Gastrocnemius medialis (tissue), 4 donors: ENCODE measurements around the gene ATP10A. TPM values are rescaled to one million over a fixed set of nuclear protein-coding genes. Genes with fewer than 3 reads are reported as not detected.
A peak's percentile ranks its signal among the peaks of the same experiment; 100 is the strongest.

ENCODE experiments used
- ATAC-seq, 2 donors: fragments of 150-250 bp; one replicate each; pipeline ENCODE4 v1.9.1; 2016
- DNase-seq, 2 donors: peaks; one replicate each; pipeline ENCODE4 v3.0.0-alpha.2; 2019
- H3K27ac ChIP-seq, 4 donors: fragments of 200-600 bp; sonication (generic); 1 replicate in 1 of 4; 2 replicates in 3 of 4; pipeline ENCODE4 v1.5.1; 2016 to 2018; ENCODE audit warnings: mild to moderate bottlenecking in 2 of 4, moderate library complexity in 1 of 4
- H3K27me3 ChIP-seq, 3 donors: fragments of 200-600 bp; sonication (generic) in 2 of 3; 1 replicate in 1 of 3; 2 replicates in 2 of 3; pipeline versions ENCODE4 v1.5.1 to v1.6.0; 2016 to 2019; ENCODE audit warnings: mild to moderate bottlenecking in 1 of 3, moderate library complexity in 1 of 3
- H3K36me3 ChIP-seq, 2 donors: fragments of 200-600 bp; sonication (generic) in 1 of 2; one replicate each; pipeline ENCODE4 v1.5.1; 2017 to 2018
- H3K4me1 ChIP-seq, 2 donors: fragments of 200-600 bp; sonication (generic) in 1 of 2; one replicate each; pipeline ENCODE4 v1.5.1; 2016 to 2017; ENCODE audit warnings: mild to moderate bottlenecking in 2 of 2
- H3K4me3 ChIP-seq, 4 donors: fragments of 200-600 bp; sonication (generic) in 3 of 4; 1 replicate in 1 of 4; 2 replicates in 3 of 4; pipeline ENCODE4 v1.5.1; 2016 to 2019; ENCODE audit warnings: mild to moderate bottlenecking in 2 of 4
- H3K9me3 ChIP-seq, 3 donors: fragments of 200-600 bp; sonication (generic) in 2 of 3; 1 replicate in 1 of 3; 2 replicates in 2 of 3; pipeline ENCODE4 v1.5.1; 2016 to 2019
- CTCF ChIP-seq, 5 experiments: fragments of 450-650 bp in 3 of 5; fragments of 200-600 bp in 2 of 5; sonication (generic) in 2 of 5; IDR thresholded peaks in 4 of 5; conservative IDR thresholded peaks in 1 of 5; 1 replicate in 4 of 5; 2 replicates in 1 of 5; pipeline ENCODE4 v1.5.1; 2016 to 2019; ENCODE audit warnings: antibody characterized with exemption in 5 of 5, mild to moderate bottlenecking in 3 of 5, moderate library complexity in 3 of 5
- POLR2A ChIP-seq, 2 donors: fragments of 450-650 bp; IDR thresholded peaks; one replicate each; pipeline ENCODE4 v1.6.1; 2017; ENCODE audit warnings: antibody characterized with exemption in 2 of 2, mild to moderate bottlenecking in 2 of 2, moderate library complexity in 2 of 2
- in situ Hi-C, 4 donors: fragments of 200-750 bp; cut with MboI; loops; one replicate each; pipeline versions ENCODE4 v1.15.0 to v1.8.0; 2017; ENCODE audit warnings: low sequenced_read_pairs in 4 of 4
- intact Hi-C: fragments of 100-400 bp; cut with DNase I; formaldehyde crosslinking; loops from one replicate; pipeline ENCODE4 v1.15.1; 2023; ENCODE audit warnings: low total_unique reads
- total RNA-seq, 4 donors: library from RNA; depleted of rRNA; stranded (reverse); fragments of >200 nt; gene quantifications; one replicate each; pipeline versions ENCODE4 v1.1.0 to v1.2.3, GENCODE V29; 2016

ATP10A gene
- total RNA-seq, 4 donors from 2014 or later, result 0.36 to 0.56 (median 0.47) TPM

- DNase-seq (peak in 1 of 2 donors; percentile 59), ATAC-seq (peak; percentile 63 to 67)
- Histone ChIP-seq H3K36me3 (no peaks in the 10 kb centered on the region), H3K4me3 (no peak overlapping the region), H3K4me1 (peaks cover 0 to 6% of the 10 kb centered on the region in 2 donors), H3K27me3 (no peaks in the 10 kb centered on the region), H3K27ac (peak overlapping the region; percentile 44 to 57 (median 50)), H3K9me3 (no peaks in the 10 kb centered on the region)
- intact Hi-C loops, result no loop called here
- in situ Hi-C loops, result no loop called here
- TF ChIP-seq POLR2A (IDR thresholded peaks at IDR 0.05) (no peak), CTCF (IDR thresholded peaks at IDR 0.05 in 4 of 5, conservative IDR thresholded peaks at IDR 0.05 in 1 of 5) (no peak)
These were observed 73.0 kb downstream of the ATP10A start for GRCh38 chr15:25790000-25790660.

- in situ Hi-C loops, result no loop called here
- no peaks in the 10 kb centered on the region for H3K9me3 ChIP-seq
- H3K4me3 ChIP-seq, result no peak overlapping the region
- TF ChIP-seq CTCF (IDR thresholded peaks at IDR 0.05 in 4 of 5, conservative IDR thresholded peaks at IDR 0.05 in 1 of 5), result no peak
- no peak for TF ChIP-seq POLR2A (IDR thresholded peaks at IDR 0.05)
- H3K36me3 ChIP-seq, result no peaks in the 10 kb centered on the region
- intact Hi-C loops, result no loop called here
- no peaks in the 10 kb centered on the region for H3K27me3 ChIP-seq
- no peak for ATAC-seq
- H3K27ac ChIP-seq, result peak overlapping the region; percentile 8 to 57 (median 50)
- peaks cover 0 to 6% of the 10 kb centered on the region in 2 donors for H3K4me1 ChIP-seq
- no peak for DNase-seq
These were observed 73.5 kb downstream of the ATP10A start for GRCh38 chr15:25789616-25789999.

GRCh38 chr15:25789211-25789610, 73.9 kb downstream of the ATP10A start:
- no peaks in the 10 kb centered on the region for H3K9me3 ChIP-seq
- peak overlapping the region in 1 of 4 donors; percentile 52 for H3K27ac ChIP-seq
- H3K36me3 ChIP-seq, result no peaks in the 10 kb centered on the region
- H3K4me1 ChIP-seq, result peaks cover 0 to 6% of the 10 kb centered on the region in 2 donors
- intact Hi-C loops, result no loop called here
- H3K27me3 ChIP-seq, result no peaks in the 10 kb centered on the region
- DNase-seq, result peak in 1 of 2 donors; percentile 34
- H3K4me3 ChIP-seq, result no peak overlapping the region
- in situ Hi-C loops, result no loop called here
- TF ChIP-seq CTCF (IDR thresholded peaks at IDR 0.05 in 4 of 5, conservative IDR thresholded peaks at IDR 0.05 in 1 of 5) (no peak), POLR2A (IDR thresholded peaks at IDR 0.05) (no peak)
- ATAC-seq, result peak in 1 of 2 donors; percentile 54

- Histone ChIP-seq H3K27me3 (no peaks in the 10 kb centered on the region), H3K4me1 (peaks cover 0 to 6% of the 10 kb centered on the region in 2 donors), H3K27ac (peak overlapping the region in 1 of 4 donors; percentile 31), H3K9me3 (no peaks in the 10 kb centered on the region), H3K36me3 (no peaks in the 10 kb centered on the region), H3K4me3 (no peak overlapping the region)
- TF ChIP-seq CTCF (IDR thresholded peaks at IDR 0.05 in 4 of 5, conservative IDR thresholded peaks at IDR 0.05 in 1 of 5) (no peak), POLR2A (IDR thresholded peaks at IDR 0.05) (no peak)
- ATAC-seq, result peak in 1 of 2 donors; percentile 39
- intact Hi-C loops, result no loop called here
- in situ Hi-C loops, result no loop called here
- DNase-seq, result no peak
These were observed 75.1 kb downstream of the ATP10A start for GRCh38 chr15:25787855-25788520.
